NB4 (cell line): Measurements from ENCODE around the gene DTL.

Experiments
- DNase-seq: peaks from one replicate; pipeline ENCODE4 v3.0.0; 2010; ENCODE audit warnings: low read depth
- H3K4me3 ChIP-seq: one replicate; pipeline ENCODE4 v1.5.1; 2011; ENCODE audit warnings: mild to moderate bottlenecking, low read depth, low read length, moderate library complexity
- MYC ChIP-seq: IDR thresholded peaks from 2 replicates; pipeline ENCODE4 v1.6.1; 2011; ENCODE audit warnings: low read depth, low read length
- POLR2A ChIP-seq: IDR thresholded peaks from 2 replicates; pipeline ENCODE4 v1.6.1; 2011; ENCODE audit warnings: mild to moderate bottlenecking; ENCODE audit not compliant: insufficient read length; ENCODE audit errors: extremely low read depth
- TF ChIP-seq, protein P1 (sequence below): IDR thresholded peaks from 2 replicates; pipeline ENCODE4 v1.6.1; 2011; ENCODE audit warnings: low read depth, low read length
- TF ChIP-seq, protein P2 (sequence below): IDR thresholded peaks from one replicate; pipeline ENCODE4 v1.5.1; 2012; ENCODE audit warnings: low read depth, low read length

DTL gene

DNA sequence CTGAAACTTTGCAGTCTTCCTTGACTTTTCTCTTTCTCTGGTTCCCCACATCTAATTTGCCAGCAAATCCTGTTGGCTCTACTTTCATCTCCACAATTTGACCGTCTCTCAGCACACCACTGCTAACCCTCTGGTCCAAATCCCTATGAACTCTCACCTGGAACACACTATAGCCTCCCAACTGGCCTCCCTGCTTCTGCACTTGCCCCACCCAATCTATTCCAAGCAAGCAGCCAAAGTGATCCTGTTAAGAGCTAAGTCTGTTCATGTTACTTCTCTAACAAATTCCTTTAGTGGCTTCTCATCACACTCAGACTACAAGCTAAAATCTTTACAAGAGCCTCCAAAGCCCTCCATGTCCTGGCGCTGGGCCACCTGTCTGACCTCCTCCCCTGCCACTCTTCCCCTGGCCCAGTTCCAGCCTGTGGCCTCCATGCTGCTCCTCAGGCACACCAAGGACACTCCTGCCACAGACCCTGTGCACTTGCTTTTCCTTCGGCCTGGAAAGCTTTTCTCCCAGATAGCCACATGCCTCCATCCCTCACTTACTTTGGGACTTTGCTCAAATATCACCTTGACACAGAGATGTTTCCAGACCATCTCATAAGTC, 104.1 kb downstream of the DTL start:
- no peak for TF ChIP-seq MYC
- TF ChIP-seq, protein P1, sequence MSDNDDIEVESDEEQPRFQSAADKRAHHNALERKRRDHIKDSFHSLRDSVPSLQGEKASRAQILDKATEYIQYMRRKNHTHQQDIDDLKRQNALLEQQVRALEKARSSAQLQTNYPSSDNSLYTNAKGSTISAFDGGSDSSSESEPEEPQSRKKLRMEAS, result no peak

DNA sequence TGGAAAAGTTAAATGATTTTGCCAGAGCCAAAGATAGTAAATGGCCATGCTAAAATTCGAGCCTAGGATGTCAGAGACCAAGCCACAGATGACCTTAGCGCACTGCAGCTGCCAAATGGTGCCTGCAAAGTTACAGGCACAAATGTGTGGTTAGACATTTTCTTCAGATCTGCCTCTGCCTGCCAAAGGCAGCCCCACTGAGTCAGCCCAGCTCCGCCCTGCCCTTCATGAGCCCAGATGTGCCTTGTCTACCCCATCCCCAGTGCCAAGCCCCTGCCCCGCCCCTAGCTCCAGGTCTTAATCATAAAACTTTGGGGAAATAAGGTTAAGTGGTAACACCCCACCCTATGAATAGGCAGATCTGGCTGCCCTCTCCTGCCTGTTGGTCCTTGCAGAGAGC, 105.9 kb downstream of the DTL start:
- H3K4me3 ChIP-seq, result no peak overlapping the region
- TF ChIP-seq, protein P1, result no peak
- DNase-seq, result no peak

More for the DNA sequence above, 104.1 kb downstream of the DTL start:
- no peak for DNase-seq
- H3K4me3 ChIP-seq, result no peak overlapping the region

DNA sequence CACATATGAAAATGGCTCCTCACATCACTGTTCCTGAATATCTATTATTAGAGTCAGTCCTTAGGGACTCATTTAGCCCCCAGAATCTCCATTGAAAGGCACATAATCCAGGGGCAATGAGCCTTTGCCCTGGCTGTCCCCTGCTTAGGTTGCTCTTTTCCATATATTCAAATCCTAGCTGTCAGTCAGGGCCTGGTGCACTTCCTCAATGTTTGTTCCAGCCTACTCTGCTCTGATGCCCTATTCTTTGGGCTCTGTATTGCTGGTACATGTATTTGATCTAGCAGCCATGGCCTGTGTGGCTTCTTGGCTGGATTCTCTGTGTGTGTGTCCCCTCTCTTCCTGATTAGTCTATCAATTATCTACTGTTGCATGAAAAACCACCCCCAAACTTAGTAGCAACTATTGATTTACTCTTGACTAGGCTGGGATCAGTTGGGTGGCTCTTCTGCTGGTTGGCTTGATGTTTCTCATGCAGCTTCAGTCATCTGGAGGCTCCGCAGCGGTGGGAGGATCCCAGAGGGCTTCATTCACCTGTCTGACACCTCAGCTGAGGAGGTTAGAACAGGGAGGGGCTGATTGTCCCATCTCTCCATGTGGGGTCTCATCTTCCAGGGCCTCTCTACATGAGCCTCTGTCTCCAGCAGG, 107.5 kb downstream of the DTL start:
- no peak overlapping the region for H3K4me3 ChIP-seq
- TF ChIP-seq, protein P2, sequence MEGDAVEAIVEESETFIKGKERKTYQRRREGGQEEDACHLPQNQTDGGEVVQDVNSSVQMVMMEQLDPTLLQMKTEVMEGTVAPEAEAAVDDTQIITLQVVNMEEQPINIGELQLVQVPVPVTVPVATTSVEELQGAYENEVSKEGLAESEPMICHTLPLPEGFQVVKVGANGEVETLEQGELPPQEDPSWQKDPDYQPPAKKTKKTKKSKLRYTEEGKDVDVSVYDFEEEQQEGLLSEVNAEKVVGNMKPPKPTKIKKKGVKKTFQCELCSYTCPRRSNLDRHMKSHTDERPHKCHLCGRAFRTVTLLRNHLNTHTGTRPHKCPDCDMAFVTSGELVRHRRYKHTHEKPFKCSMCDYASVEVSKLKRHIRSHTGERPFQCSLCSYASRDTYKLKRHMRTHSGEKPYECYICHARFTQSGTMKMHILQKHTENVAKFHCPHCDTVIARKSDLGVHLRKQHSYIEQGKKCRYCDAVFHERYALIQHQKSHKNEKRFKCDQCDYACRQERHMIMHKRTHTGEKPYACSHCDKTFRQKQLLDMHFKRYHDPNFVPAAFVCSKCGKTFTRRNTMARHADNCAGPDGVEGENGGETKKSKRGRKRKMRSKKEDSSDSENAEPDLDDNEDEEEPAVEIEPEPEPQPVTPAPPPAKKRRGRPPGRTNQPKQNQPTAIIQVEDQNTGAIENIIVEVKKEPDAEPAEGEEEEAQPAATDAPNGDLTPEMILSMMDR, result no peak
- TF ChIP-seq, protein P1, result no peak
- no peak for TF ChIP-seq MYC
- DNase-seq, result no peak

DNA sequence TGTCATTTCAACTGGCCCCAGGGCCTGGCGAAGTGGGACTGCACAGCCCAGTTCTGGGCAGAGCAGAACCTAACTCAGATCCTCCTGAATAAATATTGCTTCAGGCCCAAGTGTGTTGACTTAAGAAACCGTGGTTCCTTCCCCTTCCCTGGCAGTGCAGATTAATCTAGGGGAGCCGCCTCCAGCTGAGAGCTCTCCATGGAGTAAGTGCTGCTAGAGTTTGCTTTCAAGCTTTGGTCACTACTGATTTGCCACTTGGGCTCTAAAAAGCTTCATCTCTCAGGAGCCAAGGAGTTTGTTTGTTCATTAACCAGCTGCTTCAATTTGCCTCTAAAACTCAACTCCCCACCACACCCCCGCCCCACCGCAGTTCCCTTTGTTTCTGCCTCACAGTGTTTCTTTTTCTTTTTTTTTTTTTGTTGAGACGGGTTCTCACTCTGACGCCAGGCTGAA, 112.1 kb downstream of the DTL start:
- no peak for DNase-seq
- no peak overlapping the region for H3K4me3 ChIP-seq
- TF ChIP-seq, protein P1, result no peak
- TF ChIP-seq MYC (no peak), POLR2A (no peak)
- TF ChIP-seq, protein P2, result no peak

DNA sequence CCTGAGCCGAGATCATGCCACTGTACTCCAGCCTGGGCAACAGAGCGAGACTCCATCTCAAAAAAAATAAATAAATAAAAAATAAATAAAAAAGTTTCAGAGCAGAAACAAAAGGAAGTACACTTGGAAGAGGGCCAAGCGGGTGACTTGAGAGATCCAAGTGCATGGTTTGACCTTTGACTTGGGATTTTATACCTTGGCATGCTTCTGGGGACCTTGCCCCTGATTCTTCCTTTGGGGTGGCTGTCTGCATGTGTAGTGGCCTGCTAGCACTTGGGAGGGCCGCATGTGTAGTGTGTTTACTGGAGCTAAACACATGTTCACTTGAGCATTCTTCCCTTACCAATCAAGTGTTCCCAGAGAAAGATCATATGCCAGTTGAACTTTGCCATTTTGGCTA, 114.0 kb downstream of the DTL start:
- no peak for DNase-seq
- no peak overlapping the region for H3K4me3 ChIP-seq
- TF ChIP-seq POLR2A (no peak), MYC (no peak)
- TF ChIP-seq, protein P2, result no peak
- TF ChIP-seq, protein P1, result no peak

DNA sequence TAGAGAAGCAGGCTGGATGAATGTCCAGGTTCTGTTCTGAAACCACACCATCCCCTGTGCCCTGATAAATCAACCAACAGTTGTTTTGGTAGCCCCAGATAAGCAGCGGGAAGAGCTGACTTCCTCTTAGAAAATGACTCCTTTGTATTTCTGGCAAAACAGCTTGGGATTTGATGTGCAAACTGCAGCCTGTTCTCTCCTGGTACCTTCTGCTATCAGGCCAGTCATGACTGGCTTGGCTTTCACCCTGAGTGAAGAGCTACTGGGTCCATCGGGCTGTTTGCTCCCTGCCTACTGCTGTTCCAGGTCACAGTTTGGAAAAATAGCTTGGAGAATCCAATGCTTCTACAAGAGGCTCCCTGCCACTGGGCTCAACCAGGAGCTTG, 116.8 kb downstream of the DTL start:
- DNase-seq, result peak; percentile 27
- TF ChIP-seq, protein P1, result no peak
- TF ChIP-seq, protein P2, result no peak
- TF ChIP-seq MYC, result no peak
- TF ChIP-seq POLR2A, result no peak
- no peak overlapping the region for H3K4me3 ChIP-seq

DNA sequence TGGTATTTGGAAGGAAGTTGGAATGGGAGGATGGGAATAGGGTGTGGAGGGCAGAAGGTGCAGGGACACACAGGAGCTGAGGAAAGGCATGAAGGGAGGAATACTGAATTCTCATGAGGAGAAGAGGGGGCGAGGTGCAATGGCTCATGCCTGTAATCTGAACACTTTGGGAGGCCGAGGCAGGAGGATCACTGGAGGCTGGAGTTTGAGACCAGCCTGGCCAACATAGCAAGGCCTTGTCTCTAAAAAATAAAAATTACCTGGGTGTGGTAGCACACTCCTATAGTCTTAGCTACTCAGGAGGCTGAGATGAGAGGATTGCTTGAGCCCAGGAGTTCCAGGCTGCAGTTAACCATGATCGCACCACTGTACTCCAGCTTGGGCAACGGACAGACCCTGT, 117.3 kb downstream of the DTL start:
- TF ChIP-seq, protein P2, result no peak
- no peak for TF ChIP-seq POLR2A
- no peak for TF ChIP-seq MYC
- TF ChIP-seq, protein P1, result no peak
- no peak overlapping the region for H3K4me3 ChIP-seq
- no peak for DNase-seq
